ENCODE results near the gene MAML2.

Gene MAML2

GRCh38 chr11:96339706-96340554 lies 3.1 kb downstream of the MAML2 start:
- Histone ChIP-seq H3K36me3 (ENCODE audit: control insufficient read depth in 4 of 4, insufficient read depth in 4 of 4, low read length in 3 of 4) (no peaks in the 10 kb centered on the region), H3K27me3 (replicated peaks in 2 of 5; ENCODE audit: control insufficient read depth in 4 of 5, insufficient read depth in 5 of 5, low read length in 4 of 5) (no peaks in the 10 kb centered on the region), H3K4me3 (ENCODE audit: control insufficient read depth in 1 of 7, extremely low read depth in 1 of 7, insufficient read depth in 4 of 7, low read depth in 2 of 7, low read length in 6 of 7) (peak overlapping the region in 2 of 7 experiments; percentile 37 to 97), H3K9me3 (ENCODE audit: control extremely low read depth in 1 of 5, control insufficient read depth in 4 of 5, insufficient read depth in 2 of 5, low read depth in 1 of 5, low read length in 4 of 5) (no peaks in the 10 kb centered on the region), H3K4me1 (ENCODE audit: control extremely low read depth in 1 of 4, control insufficient read depth in 4 of 4, insufficient read depth in 4 of 4, low read length in 3 of 4) (peaks cover 27 to 63% (median 53%) of the 10 kb centered on the region in 4 experiments), H3K27ac (ENCODE audit: insufficient read depth in 1 of 2, low read depth in 1 of 2, low read length in 2 of 2, poor library complexity in 1 of 2, severe bottlenecking in 2 of 2) (peak overlapping the region; percentile 62 to 81)
- WGBS (ENCODE audit: insufficient coverage), result 92% methylated on average over 6 of the region's 7 CpGs
- ChIA-PET CTCF (interaction anchor here (0.8 to 8.1 kb wide), 24 partner anchors 9 to 333 kb away, joined by 3 to 95 read pairs (median 3); no protein-coding TSS in a partner anchor), POLR2A (interaction anchor here (1.0 to 1.2 kb wide), 2 partner anchors 27 to 32 kb away, joined by 3 to 4 read pairs; no protein-coding TSS in a partner anchor)
- no peak for DNase-seq

DNA sequence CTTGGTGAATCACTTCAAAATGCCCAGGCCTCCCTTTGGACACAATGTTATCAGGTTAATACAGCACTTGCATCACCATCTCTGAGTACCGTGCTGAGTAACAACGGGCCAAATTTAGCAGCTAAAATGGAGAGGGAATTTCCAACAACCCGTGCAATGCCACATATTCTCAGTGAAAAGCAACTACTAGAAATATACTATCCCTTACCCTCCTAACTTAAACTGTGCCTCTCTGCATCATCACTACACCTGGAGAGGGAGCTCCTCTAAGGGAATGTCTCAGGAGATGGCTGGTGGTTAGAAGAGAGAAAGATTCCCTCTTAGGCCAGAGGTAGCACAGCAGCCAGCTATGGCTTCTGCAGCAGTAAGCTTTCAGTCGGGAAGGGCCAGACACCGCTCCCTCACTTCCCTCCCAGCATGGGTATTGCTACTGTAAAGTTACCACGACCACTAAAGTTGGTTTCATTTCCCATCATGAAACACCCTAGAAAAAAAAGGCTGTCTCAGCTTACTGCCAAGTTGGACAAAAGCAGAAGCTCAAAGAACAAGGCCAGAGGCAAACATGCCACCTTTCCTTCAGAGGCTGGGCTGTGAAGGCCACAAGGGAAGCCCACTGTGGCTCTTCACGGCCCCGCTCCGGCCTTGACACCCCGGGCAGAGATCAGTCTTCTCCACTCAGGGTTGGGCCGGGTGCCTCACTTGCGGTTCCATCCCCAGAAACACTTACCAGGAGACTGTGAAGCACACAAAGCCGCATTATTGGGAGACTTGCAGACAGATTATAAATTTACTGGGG lies 3.9 kb downstream of the MAML2 start:
- no peaks in the 10 kb centered on the region for H3K9me3 ChIP-seq (ENCODE audit: control extremely low read depth in 1 of 5, control insufficient read depth in 4 of 5, insufficient read depth in 2 of 5, low read depth in 1 of 5, low read length in 4 of 5)
- peaks cover 27 to 63% (median 53%) of the 10 kb centered on the region in 4 experiments for H3K4me1 ChIP-seq (ENCODE audit: control extremely low read depth in 1 of 4, control insufficient read depth in 4 of 4, insufficient read depth in 4 of 4, low read length in 3 of 4)
- peak; percentile 84 to 95 (median 94) for DNase-seq
- ChIA-PET CTCF (interaction anchor here (0.6 to 8.1 kb wide), 12 partner anchors 12 to 284 kb away, joined by 3 to 95 read pairs (median 3); no protein-coding TSS in a partner anchor), POLR2A (interaction anchor here (1.0 to 1.2 kb wide), 2 partner anchors 26 to 31 kb away, joined by 3 to 4 read pairs; no protein-coding TSS in a partner anchor)
- H3K27ac ChIP-seq (ENCODE audit: insufficient read depth in 1 of 2, low read depth in 1 of 2, low read length in 2 of 2, poor library complexity in 1 of 2, severe bottlenecking in 2 of 2), result peak overlapping the region; percentile 62 to 81
- H3K36me3 ChIP-seq (ENCODE audit: control insufficient read depth in 4 of 4, insufficient read depth in 4 of 4, low read length in 3 of 4), result no peaks in the 10 kb centered on the region
- peak overlapping the region in 5 of 7 experiments; percentile 27 to 67 (median 41) for H3K4me3 ChIP-seq (ENCODE audit: control insufficient read depth in 1 of 7, extremely low read depth in 1 of 7, insufficient read depth in 4 of 7, low read depth in 2 of 7, low read length in 6 of 7)
- 17% methylated on average over 11 of the region's 13 CpGs for WGBS (ENCODE audit: insufficient coverage)
- no peaks in the 10 kb centered on the region for H3K27me3 ChIP-seq (replicated peaks in 2 of 5; ENCODE audit: control insufficient read depth in 4 of 5, insufficient read depth in 5 of 5, low read length in 4 of 5)

- Histone ChIP-seq H3K27ac (ENCODE audit: insufficient read depth in 1 of 2, low read depth in 1 of 2, low read length in 2 of 2, poor library complexity in 1 of 2, severe bottlenecking in 2 of 2) (peak overlapping the region in 1 of 2 experiments; percentile 21), H3K4me1 (ENCODE audit: control extremely low read depth in 1 of 4, control insufficient read depth in 4 of 4, insufficient read depth in 4 of 4, low read length in 3 of 4) (peaks cover 27 to 60% (median 50%) of the 10 kb centered on the region in 4 experiments), H3K4me3 (ENCODE audit: control insufficient read depth in 1 of 7, extremely low read depth in 1 of 7, insufficient read depth in 4 of 7, low read depth in 2 of 7, low read length in 6 of 7) (peak overlapping the region in 1 of 7 experiments; percentile 67), H3K9me3 (ENCODE audit: control extremely low read depth in 1 of 5, control insufficient read depth in 4 of 5, insufficient read depth in 2 of 5, low read depth in 1 of 5, low read length in 4 of 5) (no peaks in the 10 kb centered on the region), H3K27me3 (replicated peaks in 2 of 5; ENCODE audit: control insufficient read depth in 4 of 5, insufficient read depth in 5 of 5, low read length in 4 of 5) (no peaks in the 10 kb centered on the region), H3K36me3 (ENCODE audit: control insufficient read depth in 4 of 4, insufficient read depth in 4 of 4, low read length in 3 of 4) (no peaks in the 10 kb centered on the region)
- 67% methylated on average over 2 of the region's 6 CpGs for WGBS (ENCODE audit: insufficient coverage)
- POLR2A ChIA-PET, result no interaction called here
- CTCF ChIA-PET, result interaction anchor here (0.6 to 8.1 kb wide), 10 partner anchors 9 to 482 kb away, joined by 3 to 95 read pairs (median 4); partner anchors contain the start of genes CCDC82 and JRKL
- DNase-seq, result peak in 2 of 3 donors; percentile 71
These were observed 5.2 kb downstream of the MAML2 start for GRCh38 chr11:96337541-96338431.

DNA sequence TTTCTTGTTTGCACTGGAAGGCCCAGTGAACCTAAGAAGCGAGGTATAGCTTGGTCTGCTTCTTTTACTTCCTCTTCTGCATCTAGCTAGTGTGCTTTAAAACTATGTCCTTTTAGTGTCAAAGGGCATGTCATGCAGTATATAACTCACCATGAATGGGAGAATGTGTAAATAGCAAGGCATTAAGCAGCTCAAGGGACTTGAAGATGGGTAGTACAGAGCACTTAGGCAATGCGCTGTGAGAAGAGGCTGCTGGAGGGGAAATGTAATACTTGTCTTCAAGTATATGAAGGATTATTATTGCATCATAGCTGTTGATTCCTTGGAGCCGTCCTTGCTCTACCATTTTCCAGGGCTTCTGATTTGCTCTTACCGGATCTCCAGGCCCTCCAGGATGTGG lies 7.6 kb downstream of the MAML2 start:
- 97% methylated on average over 4 of the region's 4 CpGs for WGBS (ENCODE audit: insufficient coverage)
- peaks cover 19 to 39% (median 33%) of the 10 kb centered on the region in 4 experiments for H3K4me1 ChIP-seq (ENCODE audit: control extremely low read depth in 1 of 4, control insufficient read depth in 4 of 4, insufficient read depth in 4 of 4, low read length in 3 of 4)
- H3K36me3 ChIP-seq (ENCODE audit: control insufficient read depth in 4 of 4, insufficient read depth in 4 of 4, low read length in 3 of 4), result no peaks in the 10 kb centered on the region
- CTCF ChIA-PET, result interaction anchor here (1.1 to 2.5 kb wide), 4 partner anchors 13 to 1180 kb away, joined by 3 to 8 read pairs (median 3); no protein-coding TSS in a partner anchor
- H3K4me3 ChIP-seq (ENCODE audit: control insufficient read depth in 1 of 7, extremely low read depth in 1 of 7, insufficient read depth in 4 of 7, low read depth in 2 of 7, low read length in 6 of 7), result no peak overlapping the region
- POLR2A ChIA-PET, result no interaction called here
- H3K27me3 ChIP-seq (replicated peaks in 2 of 5; ENCODE audit: control insufficient read depth in 4 of 5, insufficient read depth in 5 of 5, low read length in 4 of 5), result no peaks in the 10 kb centered on the region
- no peak overlapping the region for H3K27ac ChIP-seq (ENCODE audit: insufficient read depth in 1 of 2, low read depth in 1 of 2, low read length in 2 of 2, poor library complexity in 1 of 2, severe bottlenecking in 2 of 2)
- no peaks in the 10 kb centered on the region for H3K9me3 ChIP-seq (ENCODE audit: control extremely low read depth in 1 of 5, control insufficient read depth in 4 of 5, insufficient read depth in 2 of 5, low read depth in 1 of 5, low read length in 4 of 5)
- peak in 2 of 3 donors; percentile 18 to 23 for DNase-seq

DNA sequence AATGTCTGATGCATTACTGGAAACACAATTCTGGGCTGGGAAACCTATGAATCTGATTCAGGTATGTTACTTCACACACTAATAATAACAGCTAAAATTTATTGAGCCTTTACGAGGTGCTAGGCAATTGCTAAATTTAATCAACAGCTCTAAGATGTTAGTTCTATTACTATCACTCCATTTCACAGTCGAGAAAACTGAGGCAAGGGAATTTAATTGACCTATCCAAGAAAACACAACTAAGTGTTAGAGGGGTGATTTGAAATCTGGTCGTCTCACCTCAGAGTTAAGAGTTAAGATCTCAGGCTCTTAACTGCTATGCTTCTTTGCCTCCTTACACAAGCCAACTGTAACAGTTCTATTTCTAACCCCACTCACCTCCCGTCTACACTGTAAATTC lies 8.8 kb downstream of the MAML2 start:
- Histone ChIP-seq H3K27me3 (replicated peaks in 2 of 5; ENCODE audit: control insufficient read depth in 4 of 5, insufficient read depth in 5 of 5, low read length in 4 of 5) (no peaks in the 10 kb centered on the region), H3K27ac (ENCODE audit: insufficient read depth in 1 of 2, low read depth in 1 of 2, low read length in 2 of 2, poor library complexity in 1 of 2, severe bottlenecking in 2 of 2) (no peak overlapping the region), H3K9me3 (ENCODE audit: control extremely low read depth in 1 of 5, control insufficient read depth in 4 of 5, insufficient read depth in 2 of 5, low read depth in 1 of 5, low read length in 4 of 5) (no peaks in the 10 kb centered on the region), H3K4me3 (ENCODE audit: control insufficient read depth in 1 of 7, extremely low read depth in 1 of 7, insufficient read depth in 4 of 7, low read depth in 2 of 7, low read length in 6 of 7) (no peak overlapping the region), H3K4me1 (ENCODE audit: control extremely low read depth in 1 of 4, control insufficient read depth in 4 of 4, insufficient read depth in 4 of 4, low read length in 3 of 4) (peaks cover 9 to 27% (median 22%) of the 10 kb centered on the region in 4 experiments), H3K36me3 (ENCODE audit: control insufficient read depth in 4 of 4, insufficient read depth in 4 of 4, low read length in 3 of 4) (no peaks in the 10 kb centered on the region)
- ChIA-PET CTCF (interaction anchor here (1.1 to 2.5 kb wide), 3 partner anchors 12 to 1179 kb away, joined by 3 to 8 read pairs (median 3); no protein-coding TSS in a partner anchor), POLR2A (interaction anchor here (0.6 kb wide), 1 partner anchor 90 kb away, joined by 6 read pairs; no protein-coding TSS in a partner anchor)
- 100% methylated on average over 1 of the region's 4 CpGs for WGBS (ENCODE audit: insufficient coverage)
- no peak for DNase-seq

DNA sequence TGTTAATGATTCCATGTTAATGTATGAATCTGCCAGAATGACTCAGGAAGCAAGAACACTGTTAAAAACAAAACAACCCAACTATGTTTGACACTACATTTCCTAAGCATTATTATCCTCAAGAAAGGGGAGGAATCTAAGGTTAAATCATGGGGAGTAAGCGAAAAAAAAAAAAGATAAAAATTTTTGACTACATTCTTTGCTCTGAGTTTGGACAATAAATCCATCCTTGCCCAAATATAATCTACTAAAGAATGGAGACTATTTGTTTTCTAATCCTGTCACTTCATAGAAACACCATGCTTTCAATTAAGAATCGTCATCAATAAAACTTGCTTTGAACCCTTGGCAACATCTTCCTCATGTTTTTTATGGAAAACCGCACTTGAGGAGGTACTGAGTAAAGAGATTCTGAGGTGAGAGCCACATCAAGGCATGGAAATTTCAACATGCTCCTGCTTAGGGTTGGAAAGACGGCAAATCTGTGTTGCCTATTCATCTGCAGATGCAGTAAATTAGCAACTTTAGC lies 9.7 kb downstream of the MAML2 start:
- CTCF ChIA-PET, result interaction anchor here (0.6 to 3.6 kb wide), 2 partner anchors 9 to 85 kb away, joined by 3 to 35 read pairs; partner anchors contain the start of gene MAML2
- Histone ChIP-seq H3K36me3 (ENCODE audit: control insufficient read depth in 4 of 4, insufficient read depth in 4 of 4, low read length in 3 of 4) (no peaks in the 10 kb centered on the region), H3K27me3 (replicated peaks in 2 of 5; ENCODE audit: control insufficient read depth in 4 of 5, insufficient read depth in 5 of 5, low read length in 4 of 5) (no peaks in the 10 kb centered on the region), H3K4me1 (ENCODE audit: control extremely low read depth in 1 of 4, control insufficient read depth in 4 of 4, insufficient read depth in 4 of 4, low read length in 3 of 4) (peaks cover 2 to 17% (median 12%) of the 10 kb centered on the region in 4 experiments), H3K9me3 (ENCODE audit: control extremely low read depth in 1 of 5, control insufficient read depth in 4 of 5, insufficient read depth in 2 of 5, low read depth in 1 of 5, low read length in 4 of 5) (no peaks in the 10 kb centered on the region), H3K27ac (ENCODE audit: insufficient read depth in 1 of 2, low read depth in 1 of 2, low read length in 2 of 2, poor library complexity in 1 of 2, severe bottlenecking in 2 of 2) (no peak overlapping the region), H3K4me3 (ENCODE audit: control insufficient read depth in 1 of 7, extremely low read depth in 1 of 7, insufficient read depth in 4 of 7, low read depth in 2 of 7, low read length in 6 of 7) (no peak overlapping the region)
- DNase-seq, result no peak
- 100% methylated on average over 2 of the region's 4 CpGs for WGBS (ENCODE audit: insufficient coverage)
- POLR2A ChIA-PET, result no interaction called here
